NCI-H1048 (cell line): Measurements from ENCODE around the gene ZC3H6.

Experiments
- DNase-seq: peaks from one replicate; lab custom pipeline; 2025; lab: John Stamatoyannopoulos, UW

The ZC3H6 gene, protein sequence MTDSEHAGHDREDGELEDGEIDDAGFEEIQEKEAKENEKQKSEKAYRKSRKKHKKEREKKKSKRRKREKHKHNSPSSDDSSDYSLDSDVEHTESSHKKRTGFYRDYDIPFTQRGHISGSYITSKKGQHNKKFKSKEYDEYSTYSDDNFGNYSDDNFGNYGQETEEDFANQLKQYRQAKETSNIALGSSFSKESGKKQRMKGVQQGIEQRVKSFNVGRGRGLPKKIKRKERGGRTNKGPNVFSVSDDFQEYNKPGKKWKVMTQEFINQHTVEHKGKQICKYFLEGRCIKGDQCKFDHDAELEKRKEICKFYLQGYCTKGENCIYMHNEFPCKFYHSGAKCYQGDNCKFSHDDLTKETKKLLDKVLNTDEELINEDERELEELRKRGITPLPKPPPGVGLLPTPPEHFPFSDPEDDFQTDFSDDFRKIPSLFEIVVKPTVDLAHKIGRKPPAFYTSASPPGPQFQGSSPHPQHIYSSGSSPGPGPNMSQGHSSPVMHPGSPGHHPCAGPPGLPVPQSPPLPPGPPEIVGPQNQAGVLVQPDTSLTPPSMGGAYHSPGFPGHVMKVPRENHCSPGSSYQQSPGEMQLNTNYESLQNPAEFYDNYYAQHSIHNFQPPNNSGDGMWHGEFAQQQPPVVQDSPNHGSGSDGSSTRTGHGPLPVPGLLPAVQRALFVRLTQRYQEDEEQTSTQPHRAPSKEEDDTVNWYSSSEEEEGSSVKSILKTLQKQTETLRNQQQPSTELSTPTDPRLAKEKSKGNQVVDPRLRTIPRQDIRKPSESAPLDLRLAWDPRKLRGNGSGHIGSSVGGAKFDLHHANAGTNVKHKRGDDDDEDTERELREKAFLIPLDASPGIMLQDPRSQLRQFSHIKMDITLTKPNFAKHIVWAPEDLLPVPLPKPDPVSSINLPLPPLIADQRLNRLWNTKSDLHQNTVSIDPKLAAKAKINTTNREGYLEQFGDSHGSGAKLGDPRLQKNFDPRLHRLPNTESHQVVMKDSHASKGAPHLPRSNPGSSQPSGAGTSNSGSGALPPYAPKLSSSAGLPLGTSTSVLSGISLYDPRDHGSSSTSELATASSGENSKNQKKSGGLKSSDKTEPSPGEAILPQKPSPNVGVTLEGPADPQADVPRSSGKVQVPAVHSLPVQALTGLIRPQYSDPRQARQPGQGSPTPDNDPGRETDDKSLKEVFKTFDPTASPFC

DNA sequence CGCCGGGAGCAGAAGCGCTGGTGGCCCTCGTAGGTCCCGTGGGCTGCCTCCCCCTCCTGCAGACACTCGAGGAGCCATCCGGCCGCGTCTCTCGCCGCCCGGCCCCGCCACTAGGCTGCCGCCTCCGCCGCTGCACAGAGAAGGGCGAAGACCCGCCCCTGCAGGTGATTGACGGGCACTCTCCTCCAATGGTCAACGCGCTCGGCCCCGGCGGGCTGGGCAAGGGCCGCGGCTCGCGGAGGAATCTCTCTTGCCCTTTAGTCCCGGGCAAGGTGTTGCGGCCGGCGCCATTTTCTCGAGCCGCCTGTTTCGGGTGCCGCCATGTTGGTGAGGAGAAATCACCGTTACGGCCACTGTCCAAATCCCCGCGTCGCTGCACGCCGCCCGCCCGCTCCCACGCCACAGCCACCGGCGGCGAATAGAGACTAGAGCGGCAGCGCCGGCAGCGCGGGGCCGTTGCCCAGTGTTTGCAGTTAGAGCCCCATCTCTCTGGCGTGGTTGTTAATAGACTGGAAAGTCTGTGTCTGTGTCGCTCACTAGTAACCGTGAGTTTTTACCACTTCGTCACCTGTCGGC is at the start of gene ZC3H6:
Gene ZC3H6 (plus strand): TSS at position 287 of the 576 bp plus-strand sequence. CDS start 398 bp downstream, outside the sequence.
- DNase-seq, result peak; percentile 90

DNA sequence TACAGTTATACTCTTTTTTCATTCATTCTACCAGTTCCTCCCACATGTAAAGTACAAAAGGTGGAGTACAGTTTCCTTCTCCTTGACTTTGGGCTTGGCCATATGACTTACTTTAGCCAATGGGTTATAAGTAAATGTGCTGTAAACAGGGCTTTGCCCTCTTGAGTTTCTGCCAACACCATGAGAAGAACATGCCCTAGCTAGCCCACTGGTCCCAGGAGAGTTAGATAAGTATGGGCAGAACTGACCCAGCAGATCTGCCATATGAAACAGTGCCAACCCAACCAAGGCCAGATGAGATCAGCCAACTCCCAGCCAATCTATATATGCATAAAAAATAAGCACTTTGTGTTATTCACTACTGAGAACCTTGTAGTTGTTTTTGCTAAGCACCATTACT is 46.0 kb upstream of the ZC3H6 start:
- DNase-seq, result no peak

DNA sequence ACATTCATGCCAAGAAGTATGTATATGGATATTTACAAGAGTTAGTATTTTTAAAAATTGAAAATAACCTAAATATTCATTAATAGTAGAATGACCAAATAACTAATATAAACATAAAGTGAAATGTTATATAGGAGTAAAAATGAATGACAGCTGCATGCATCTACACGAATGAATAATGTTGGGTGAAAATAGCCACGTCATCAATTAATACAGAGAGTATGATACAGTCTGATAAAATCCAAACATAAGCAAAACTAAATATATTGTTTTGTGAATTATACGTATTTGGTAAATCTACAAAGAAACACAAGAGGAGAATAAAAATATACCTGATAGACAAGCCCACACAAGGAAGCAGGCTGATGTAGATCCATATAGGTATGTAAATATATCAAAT is 45.0 kb upstream of the ZC3H6 start:
- DNase-seq, result no peak

DNA sequence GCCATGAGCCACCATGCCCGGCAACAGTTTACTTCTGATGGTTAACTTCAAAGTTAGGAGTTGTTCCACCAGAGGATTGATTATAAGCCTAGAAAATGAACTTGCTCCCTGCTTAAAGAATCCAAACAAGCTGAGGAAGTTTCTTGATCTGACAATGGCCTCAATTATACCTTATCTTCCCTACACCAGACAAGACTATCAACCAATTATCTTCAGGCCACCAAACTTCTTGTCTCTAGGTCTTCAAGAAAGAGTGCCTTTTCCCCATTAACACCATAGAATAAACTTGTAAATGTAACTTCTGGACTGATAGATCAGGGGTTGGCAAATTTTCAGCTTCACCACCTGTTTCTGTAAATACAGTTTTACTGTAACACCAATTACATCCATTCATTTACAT is 35.5 kb upstream of the ZC3H6 start:
- no peak for DNase-seq

DNA sequence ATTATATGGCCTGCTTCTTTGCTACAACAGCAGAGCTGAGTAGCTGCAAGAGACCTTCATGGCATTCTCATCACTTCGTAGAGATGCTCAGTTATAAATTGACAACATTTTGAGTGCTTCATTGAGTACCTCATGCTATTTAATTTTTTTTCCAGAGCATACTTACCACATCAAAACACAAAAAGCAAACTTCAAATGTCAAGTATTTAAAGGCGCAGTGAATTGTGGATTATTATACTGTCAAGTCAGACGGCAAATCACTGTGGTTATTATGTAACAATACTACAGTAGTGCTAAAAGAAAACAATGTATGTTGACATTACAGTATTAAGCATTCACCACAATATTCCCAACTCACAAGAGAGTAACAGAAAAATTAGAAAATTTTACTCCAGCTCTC is 33.0 kb upstream of the ZC3H6 start:
- DNase-seq, result no peak

DNA sequence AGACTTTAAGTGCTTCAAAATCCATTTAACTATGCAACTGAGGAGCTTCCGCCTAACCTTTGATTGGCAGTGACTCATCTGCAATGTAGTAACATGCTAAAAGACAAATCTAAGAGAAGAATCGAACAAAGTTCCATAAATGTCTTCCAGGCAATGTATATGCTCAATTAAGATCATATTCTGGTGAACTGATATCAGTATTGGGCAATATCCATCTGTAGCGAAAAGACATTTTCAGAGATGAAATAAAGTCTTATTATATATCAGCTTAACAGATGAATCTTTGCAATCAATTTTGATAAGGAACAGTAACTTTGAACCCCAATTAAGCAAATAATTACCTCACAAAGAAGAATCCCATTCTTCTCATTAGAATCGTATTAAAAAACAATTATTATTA is 32.2 kb upstream of the ZC3H6 start:
- no peak for DNase-seq

DNA sequence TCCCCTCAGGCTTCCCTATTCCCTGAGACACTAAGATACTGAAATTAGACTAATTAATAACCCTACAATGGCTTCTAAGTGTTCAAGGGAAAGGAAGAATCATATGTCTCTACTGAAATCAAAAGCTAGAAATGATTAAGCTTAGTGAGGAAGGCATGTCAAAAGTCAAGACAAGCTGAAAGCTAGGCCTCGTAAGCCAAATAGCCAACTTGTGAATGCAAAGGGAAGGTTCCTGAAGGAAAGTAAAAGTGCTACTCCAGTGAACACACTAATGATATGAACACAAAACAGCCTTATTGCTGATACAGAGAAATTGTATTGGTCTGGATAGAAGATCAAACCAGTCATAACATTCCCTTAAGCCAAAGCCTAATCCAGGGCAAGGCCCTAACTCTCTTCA is 30.5 kb upstream of the ZC3H6 start:
- no peak for DNase-seq

DNA sequence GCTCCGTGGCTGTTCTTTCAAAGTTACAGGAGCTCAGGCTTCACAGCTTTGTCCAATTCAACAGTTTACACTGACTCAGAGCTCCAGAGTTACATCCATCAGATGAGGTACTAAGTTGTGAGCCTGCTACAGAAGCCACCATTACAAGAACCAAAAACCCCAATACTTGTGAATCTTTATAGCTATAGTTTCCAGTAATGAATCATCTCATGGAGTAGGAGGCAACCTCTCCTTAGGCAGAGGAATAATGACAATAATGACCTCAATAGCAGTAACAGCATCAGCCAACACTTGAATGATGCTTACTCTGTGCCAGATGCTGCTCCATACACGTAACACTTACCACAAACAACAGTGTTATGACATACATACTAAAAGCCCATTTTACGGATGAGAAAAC is 24.1 kb upstream of the ZC3H6 start:
- DNase-seq, result no peak

DNA sequence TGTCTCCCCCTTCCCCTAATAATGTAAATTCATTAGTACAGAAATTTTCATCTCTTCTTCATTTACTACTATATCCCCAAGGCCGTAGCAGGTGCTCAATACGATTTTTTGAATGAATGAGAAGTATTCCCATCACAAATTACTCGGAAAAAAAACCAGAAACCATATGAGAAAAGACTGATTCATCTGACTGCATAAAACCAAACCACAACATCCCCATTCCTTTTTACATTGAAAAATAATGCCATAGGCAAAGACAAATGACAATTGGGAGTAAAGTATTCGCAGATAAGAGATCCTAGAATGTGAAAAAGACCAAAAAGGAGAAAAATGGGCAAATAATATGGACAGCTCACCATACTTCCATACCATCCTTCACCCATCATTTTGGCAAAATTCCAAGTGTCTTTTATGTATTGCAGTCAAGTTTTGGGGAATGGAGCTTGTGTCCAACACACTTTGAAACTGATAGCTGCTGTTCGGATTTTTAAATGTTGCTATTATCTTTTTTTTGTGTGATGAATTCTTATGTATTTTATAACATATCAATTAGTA is 22.1 kb upstream of the ZC3H6 start:
- no peak for DNase-seq

DNA sequence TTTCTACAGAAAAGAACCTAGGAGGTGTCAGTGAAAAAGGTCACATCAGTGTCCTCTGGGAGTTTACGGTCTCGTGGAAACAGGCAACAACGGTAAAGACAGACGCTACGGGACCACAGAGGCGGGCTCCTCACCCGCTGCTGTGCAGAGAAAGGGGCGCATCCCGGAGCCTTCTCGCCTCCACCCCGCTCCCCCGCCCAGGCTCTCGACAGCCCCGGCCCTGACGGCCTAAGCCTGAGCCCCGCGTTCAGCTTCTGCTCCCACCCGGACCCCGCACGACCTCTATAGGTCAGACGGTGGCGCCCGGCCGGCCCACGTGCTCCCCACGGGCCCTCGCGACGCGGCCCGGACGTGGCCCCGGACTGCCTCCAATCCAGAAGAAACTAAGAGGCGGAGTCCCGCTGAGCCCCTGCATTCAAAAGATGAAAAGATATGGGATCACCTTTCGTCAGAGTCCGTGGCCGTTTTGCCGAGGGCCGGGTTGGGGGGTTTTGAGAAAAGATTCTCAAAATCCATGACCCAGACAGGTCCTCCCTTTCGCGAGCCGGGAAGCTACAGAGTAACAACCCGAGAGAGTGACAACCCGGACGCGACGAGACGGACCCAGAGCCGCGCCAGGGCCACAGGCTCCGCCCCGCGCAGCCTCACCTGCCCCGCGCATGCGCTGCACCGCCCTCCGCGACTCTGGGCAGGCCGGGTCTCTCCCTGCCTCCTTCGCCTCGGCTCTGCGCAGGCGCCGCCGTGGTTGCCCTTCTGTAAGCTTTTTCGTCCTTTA is 20.7 kb upstream of the ZC3H6 start, which contains the start of gene ZC3H8:
Gene ZC3H8 (minus strand): TSS at position 577 of the 775 bp plus-strand sequence. CDS start 61 bp downstream, at position 516.
- peak; percentile 69 for DNase-seq

DNA sequence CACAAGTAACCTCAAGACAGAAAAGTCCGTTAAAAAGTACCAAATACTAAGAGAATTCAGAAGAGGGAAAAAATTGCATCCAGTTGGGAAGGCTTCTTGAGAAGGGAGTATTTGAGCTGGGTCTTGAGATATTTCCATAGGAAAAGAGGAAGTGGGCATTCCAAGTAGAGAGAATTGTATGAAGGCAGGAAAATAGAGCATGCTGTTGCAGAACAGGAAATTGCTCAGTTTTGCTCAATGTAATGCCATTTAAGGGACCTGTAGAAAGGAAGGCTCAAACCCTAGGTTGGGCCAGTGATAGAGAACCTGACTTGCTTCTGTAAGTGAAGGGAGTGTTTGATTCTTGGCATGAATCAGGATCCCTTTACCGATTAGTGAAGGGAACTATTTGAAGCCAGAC is 19.5 kb upstream of the ZC3H6 start:
- DNase-seq, result no peak

DNA sequence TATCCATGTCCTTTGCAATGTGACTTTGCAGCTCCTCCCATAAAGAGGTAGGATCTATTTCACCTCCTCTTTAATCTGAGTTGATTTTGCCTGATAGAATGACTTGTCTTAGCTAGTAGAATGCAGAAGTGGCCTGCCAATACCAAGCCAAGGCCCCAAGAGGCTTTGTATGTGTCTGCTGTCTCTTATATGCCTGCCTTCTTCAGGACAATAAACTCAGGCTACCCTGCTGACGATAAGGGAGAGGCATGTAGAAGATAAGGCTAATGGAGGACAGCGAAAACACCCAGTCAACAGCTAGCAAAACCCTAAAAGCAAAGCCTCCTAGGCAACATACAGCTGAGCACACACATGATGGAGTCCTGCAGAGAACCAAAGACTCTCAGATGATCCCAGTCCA is 18.7 kb upstream of the ZC3H6 start:
- DNase-seq, result no peak

DNA sequence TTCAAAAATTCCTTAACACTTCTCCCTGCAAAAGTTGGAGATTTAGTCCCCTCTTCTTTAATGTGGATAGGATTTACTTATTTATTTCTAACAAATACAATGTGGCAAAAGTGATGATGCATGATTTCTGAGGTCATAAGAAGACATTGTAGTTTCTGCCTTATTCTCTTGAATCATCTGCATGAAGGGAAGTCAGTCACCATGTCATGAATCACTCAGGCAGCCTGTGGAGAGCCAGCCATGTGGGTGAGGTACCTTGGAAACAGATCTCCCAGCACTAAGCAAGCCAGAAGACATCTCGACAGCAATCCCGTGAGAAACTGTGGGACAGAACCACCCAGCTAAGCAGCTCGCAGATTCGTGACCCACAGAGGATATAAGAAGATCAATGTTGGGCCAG is 17.8 kb upstream of the ZC3H6 start:
- no peak for DNase-seq

DNA sequence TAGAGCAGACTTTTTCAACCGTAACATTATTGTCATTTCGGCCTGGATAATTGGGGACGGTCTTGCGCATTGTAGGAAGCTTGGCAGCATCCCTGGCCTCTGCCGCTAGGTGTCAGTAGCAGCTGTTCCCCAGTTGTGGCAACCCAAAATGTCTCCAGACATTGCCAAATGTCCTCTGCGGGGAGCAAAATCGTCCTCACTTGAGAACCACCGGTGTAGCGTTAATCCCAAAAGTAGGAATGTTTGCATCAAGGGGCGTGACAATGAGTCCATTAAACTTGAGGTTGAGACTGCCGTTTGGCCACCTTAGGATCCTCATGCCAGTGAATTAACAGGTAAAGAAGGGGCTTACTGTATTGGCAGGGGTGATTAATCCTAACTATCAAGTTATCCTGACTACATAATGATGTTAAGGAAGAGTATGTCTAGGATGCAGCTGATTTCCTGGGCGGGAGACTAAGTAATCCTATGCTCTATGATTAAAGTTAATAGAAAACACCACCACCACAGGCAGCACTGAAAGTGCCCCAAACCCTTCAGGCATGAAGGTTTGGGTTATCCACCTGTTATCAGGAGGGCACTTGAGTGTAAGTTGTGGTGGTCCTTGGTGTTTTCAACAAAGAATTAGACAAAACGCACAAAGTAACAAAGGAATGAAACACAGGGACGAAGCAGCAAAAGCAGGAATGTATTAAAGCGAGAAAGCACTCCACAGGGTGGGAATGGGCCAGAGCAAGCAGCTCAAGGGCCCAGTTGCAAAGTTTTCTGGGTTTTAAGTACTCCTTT is 15.7 kb upstream of the ZC3H6 start:
- peak; percentile 43 for DNase-seq

DNA sequence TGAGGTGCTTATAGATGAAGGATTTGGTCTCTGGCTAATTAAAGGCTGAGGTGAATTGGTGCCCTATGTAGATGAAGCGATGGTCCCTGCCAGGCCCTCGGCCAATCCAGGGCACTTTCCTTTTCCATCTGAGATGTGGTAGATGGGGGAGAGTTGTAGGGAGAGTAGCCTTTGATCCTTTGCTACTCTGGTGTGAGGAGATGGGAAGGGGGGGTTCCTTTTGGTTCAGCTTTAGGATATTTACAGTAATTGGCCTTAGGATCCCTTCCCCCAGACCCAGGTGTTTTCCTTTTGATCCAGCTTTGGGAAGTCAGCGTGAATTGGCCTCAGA is 15.1 kb upstream of the ZC3H6 start:
- no peak for DNase-seq

DNA sequence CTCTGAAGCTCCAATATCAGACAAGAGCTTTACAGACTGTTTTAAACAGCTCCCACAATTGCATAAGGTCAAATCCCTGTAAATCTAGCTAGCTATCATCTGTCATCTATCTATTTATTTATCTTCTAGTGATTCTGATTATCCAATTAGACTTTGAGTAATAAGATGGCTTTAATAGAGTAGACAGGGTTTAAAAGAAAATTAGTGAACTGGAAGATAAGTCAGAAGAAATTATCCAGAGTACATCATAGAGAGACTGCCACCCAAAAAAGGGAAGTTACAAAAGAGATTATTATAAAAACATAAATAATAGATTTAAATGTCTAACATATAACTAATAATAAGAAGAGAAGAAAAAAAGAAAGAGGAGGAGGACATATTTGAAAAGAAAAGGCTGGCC is 12.5 kb upstream of the ZC3H6 start:
- no peak for DNase-seq

DNA sequence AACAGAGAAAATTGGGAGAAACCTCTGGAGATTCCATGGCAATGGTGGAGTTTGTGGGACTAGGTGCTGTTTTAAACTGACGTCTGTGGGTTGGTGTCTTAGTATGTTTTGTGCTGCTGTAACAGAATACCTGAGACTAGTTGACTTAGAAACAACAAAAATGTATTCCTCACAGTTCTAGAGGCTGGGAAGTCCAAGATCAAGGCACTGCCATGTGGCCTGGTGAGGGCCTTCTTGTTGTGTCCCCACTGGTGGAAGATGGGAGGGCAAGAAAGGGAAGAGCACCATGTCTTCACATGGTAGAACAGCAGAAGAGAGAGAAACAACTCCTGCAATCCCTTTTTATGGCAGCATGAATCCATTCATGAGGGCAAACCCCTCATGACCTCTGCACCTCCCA is 6.8 kb upstream of the ZC3H6 start:
- DNase-seq, result no peak

DNA sequence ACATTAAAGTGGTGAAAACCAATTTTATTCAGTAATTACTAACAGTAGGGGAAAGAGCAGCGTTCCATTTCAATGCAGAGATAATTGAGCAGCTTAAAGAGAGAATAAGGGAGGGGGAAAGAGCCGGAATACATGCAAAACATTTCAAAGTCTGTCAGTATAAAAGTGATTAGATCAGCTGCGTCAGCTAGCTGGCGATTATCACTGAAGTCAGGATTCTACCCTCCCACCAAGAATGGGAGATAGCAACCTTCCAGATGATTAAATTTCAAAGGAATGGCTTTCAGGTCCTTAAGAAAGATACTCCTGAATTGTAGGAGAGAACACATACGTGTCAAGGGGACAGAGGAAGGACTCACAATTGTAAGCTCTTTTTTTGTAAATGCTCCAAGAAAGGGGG is 2.7 kb upstream of the ZC3H6 start:
- no peak for DNase-seq

DNA sequence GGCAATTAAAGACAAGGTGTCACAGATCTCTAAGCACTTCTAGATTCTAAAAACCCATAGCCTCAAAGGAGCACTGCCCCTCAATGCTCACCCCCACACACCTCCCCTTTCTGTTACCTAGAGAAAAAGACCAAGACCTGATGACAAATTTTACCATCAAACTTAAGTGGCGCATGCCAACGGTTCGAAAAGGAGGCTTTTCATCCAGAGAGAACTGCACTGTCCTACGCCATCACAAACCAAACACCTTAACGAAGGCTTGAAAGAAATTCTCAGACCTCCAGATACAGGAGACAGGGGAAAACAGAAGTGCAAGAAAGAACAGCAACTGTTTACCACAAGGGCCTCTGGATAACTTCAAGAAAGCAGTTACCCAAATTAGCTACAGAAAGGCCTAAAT is 2.0 kb upstream of the ZC3H6 start:
- DNase-seq, result no peak
